Measurements from ENCODE around the gene RASAL1.

Gene RASAL1, protein sequence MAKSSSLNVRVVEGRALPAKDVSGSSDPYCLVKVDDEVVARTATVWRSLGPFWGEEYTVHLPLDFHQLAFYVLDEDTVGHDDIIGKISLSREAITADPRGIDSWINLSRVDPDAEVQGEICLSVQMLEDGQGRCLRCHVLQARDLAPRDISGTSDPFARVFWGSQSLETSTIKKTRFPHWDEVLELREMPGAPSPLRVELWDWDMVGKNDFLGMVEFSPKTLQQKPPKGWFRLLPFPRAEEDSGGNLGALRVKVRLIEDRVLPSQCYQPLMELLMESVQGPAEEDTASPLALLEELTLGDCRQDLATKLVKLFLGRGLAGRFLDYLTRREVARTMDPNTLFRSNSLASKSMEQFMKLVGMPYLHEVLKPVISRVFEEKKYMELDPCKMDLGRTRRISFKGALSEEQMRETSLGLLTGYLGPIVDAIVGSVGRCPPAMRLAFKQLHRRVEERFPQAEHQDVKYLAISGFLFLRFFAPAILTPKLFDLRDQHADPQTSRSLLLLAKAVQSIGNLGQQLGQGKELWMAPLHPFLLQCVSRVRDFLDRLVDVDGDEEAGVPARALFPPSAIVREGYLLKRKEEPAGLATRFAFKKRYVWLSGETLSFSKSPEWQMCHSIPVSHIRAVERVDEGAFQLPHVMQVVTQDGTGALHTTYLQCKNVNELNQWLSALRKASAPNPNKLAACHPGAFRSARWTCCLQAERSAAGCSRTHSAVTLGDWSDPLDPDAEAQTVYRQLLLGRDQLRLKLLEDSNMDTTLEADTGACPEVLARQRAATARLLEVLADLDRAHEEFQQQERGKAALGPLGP

DNA sequence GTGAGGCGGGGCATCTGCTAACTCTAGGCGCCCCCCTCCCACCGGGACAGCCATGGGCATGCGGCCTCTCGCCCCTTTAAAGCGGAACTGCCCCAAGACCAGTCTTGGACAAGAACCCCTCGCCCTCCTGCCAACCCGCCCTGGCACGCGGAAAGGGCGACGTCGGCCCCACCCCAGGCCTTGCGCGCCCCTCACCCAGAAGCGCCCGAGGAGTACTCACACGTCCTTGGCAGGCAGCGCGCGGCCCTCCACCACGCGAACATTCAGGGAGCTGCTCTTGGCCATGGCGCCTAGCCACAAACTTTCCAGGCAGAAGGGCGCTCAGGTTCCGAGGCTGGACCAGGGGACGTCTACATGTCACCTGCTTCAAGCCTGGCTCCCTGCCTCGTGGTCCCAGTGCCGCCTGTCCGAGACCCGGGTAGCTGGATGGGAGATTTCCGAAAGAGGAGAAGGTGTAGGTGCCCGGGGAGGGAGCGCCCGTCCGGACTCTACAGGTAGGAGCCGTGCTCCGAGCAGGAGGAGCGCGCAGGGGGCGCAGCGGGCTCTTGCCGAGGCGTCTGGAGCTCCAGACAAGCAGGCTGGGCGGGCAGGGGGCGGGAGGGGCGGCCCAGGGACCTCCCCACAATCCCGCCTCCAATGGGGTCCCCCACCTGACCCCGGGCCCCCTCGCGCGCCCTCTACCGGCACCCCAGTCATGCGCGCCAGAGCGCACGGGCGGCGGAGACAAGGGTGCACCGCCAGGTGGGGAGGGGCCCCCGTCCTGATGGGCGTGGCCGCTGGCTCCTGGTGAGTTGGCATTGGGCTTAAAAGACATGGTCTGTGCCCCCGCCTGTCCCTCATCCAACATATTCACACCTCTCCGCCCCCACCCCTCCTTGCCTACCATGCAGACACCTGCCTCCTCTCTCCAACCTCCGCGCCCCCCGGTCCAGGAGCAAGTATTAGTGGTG is at the start of gene RASAL1:
Gene RASAL1 (minus strand): TSS at position 584 of the 950 bp plus-strand sequence. CDS start 299 bp downstream, at position 285.
- peak in 34 of 51 donors; percentile 13 to 84 (median 54) for DNase-seq

DNA sequence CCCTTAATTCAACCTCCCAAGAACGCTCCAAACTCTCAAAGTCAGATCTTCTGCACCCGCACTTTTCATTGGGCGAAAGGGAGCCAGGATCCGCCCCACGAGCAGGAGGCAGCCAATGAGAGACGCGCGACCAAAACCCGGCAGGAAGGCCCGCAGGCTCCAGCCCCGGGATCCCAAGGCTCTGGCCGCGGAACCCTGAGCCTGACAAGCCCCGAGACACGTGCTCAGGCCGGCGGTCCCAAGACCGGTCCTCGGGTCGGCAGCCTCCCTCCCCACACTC is 49.3 kb upstream of the RASAL1 start:
- peak in 50 of 51 donors; percentile 46 to 92 (median 76) for DNase-seq

DNA sequence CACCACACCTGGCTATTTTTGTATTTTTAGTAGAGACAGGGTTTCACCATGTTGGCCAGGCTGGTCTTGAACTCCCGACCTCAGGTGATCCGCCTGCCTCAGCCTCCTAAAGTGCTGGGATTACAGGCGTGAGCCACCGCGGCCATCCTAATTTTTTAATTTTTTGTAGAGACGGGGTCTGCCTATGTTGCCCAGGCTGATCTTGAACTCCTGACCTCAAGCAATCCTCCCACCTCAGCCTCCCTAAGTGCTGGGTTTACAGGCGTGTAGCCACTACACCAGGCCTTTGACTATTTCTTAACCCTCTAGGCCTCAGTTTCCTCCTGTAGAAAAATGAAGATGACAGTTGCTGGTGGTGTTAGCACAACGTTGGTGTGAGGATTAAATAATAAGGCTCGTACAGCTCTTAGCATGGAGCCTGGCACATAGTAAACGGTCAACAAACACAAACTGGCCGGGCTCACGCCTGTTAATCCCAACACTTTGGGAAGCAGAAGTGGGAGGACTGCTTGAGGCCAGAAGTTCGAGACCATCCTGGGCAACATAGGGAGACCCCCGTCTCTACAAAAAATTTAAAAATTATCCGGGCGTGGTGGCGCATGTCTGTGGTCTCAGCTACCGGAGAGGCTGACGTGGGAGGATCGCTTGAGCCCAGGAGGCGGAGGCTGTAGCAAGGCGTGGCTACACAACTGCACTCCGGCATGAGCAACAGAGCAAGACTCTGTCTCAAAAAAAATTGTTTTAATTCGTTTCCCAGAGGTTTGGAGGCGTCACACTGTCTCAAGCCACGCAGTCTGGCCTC is 48.7 kb upstream of the RASAL1 start:
- no peak for DNase-seq

DNA sequence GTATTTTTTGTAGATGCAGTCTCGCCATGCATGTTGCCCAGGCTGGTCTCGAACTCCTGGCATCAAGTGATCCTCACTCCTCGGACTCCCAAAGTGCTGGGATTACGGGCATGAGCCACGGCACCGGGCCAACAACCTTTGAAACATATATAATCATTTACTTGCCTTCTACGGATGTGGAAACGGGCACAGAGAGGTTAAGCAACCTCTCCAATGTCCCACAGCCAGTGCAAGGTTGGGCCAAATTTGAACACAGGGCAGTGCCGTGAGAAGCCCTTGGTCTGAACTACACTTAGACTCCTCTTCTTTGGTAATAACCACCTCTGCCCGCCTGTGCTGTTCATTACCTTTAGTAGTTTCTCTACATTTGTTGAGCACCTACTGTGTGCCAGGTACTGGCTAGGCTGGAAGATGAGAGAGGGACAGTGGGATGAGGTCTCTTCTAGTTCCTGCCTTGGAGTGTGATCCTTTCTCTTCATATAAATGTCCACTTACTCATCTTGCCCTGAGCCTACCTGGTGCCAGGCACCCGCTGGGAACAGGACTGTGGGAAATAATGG is 47.5 kb upstream of the RASAL1 start:
- no peak for DNase-seq

DNA sequence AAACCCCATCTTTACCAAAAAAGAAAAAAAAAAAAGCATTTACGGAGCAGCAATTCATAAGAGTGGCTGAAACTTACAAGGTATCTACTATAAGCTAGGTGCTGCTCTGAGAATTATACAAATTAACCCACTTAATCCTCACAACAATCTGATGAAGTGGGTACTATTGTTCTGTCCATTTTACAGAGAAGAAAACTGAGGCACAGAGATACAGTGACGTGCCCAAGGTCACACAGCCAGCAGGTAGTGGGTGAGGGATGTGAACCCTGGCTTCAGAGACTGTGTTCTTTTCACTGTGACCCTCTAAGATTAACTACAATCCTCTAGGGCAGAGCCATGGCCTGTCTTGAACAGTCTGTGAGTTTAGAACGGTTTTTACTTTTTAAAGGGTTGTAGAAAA is 46.4 kb upstream of the RASAL1 start:
- no peak for DNase-seq

DNA sequence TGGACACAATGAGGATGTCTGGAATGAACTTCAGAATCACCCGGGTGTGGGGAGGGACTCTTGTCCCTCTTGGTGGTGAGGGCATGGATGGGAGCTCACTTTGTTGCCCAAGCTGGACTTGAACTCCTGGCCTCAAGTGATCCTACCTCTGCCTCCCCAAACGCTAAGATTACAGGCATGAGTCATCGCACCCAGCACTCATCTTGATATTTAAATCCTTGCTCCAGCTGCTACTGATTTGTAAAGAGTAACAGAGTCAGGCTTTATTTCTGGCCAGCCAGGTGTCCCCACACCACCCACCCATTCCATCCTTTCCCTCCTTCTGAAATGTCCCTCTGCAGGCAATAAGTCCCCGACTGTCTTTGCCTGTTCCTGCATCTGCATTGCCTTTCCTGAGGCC is 44.8 kb upstream of the RASAL1 start:
- no peak for DNase-seq

DNA sequence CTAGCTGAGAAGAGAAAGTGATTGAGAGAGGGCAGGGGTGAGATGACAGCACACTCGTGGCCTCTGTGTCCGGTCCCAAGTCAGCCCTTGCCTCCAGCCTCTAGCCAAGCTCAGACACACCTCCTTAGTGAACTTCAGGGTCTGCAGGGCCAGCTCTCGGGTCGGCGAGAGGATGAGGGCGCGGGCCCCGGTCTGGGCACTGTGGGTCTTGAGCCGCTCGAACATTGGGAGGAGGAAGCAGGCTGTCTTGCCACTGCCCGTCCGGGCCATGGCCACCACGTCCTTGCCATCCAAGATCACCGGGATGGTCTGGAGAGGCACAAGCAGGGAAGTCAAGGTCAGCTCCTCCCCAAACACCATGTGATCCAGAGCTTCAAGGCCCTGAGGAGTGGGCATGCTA is 43.5 kb upstream of the RASAL1 start:
- no peak for DNase-seq

DNA sequence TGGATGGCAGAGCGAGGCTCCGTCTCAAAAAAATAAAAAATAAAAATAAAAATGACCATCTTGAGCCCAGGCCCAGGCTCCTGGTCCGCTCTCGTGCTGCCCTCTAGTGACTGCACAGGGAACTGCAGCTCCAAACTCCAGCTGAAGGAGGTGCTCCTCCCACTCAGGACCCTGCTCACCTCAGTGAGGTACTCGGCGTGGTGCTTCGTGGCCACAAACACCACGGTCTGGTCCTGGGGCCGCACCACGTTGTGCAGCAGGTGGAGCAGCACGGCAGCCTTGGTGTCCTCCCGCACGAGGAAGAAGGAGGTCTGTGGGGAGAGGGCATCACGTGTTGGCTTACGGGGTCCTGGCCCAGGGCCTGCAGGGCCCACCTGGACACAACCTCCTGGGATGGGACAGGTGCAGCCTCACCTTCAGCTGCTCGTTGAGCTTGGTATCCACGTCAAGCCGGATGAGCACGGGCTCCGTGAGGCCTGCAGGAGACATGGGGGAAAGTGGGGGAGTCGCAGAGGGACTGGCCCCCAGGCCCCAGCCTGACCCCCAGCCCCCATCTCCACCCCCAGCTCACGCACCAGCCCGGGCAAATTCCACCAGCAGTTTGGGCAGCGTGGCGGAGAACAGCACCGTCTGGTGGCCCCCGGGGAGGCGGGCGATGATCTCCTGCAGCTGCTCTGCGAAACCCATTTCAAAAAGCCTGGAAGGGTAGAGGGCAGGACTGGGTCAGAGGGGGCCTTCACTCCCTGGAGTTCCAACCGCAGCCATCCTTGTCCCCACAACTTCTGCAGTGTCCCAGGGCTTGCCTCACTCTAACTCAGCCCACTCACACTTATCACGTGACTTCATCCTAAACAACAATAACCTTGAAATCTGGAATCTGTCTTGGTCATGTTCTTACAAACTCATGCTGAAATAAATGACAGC is 39.2 kb upstream of the RASAL1 start:
- DNase-seq: peak in 47 of 51 donors; percentile 6 to 85 (median 53)

DNA sequence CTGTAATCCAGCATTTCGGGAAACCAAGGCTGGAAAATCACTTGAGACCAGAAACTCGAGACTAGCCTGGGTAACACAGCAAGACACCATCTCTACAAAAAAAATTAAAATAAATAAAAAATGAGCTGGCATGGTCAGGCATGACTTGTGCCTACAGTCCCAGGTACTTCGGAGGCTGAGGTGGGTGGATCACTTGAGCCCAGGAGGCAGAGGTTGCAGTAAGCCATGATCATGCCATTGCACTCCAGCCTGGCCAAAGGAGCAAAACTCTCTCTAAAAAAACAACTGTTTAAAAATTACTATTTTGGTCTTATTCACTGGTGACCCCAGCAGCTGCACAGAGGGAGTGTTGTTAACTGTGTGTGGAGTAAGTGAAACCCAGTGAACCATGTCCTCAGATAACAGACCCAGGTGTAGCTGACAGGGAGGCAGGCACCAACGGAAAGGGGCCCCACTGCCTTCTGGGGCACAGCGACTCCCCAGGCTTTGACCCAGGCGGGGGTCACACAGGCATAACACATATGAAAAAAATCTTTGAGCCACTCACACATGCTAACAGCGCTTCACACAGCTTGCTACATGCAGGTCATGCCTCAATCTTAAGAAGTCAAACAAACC is 37.6 kb upstream of the RASAL1 start:
- no peak for DNase-seq

DNA sequence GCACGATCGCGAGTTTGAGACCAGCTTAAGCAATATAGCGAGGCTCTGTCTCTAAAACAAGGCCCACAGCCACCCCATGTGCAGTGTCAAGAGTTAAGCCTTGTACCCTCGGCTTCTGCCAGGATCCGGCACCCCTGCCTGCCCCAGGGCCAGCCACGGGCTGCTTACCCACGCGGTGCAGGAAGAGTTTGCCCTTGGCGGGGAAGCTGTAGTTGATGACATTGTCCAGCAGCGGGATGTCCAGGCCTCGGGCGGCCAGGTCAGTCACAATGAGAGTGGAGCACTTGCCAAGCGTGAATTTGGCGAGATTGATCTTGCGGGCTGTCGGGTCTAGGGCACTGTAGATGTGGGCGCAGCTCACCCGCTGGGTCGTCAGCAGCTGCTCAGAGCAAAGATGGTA is 36.6 kb upstream of the RASAL1 start:
- no peak for DNase-seq

DNA sequence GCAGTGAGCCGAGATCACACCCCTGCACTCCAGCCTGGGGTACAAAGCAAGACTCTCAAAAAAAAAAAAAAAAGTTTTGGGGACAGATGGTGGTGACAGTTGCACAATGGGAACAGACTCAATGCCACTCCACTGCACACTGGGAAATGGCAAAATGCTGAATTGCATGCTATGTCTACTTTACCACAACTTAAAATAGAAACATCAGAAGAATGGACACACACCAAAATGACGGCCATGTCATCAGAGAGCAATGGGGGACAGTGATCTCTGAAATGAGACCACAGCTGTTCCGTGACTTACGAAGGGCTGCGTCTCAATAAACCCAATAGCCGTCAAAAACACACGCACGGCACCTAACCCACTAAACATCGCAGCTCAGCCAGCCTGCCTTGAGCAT is 36.0 kb upstream of the RASAL1 start:
- no peak for DNase-seq

DNA sequence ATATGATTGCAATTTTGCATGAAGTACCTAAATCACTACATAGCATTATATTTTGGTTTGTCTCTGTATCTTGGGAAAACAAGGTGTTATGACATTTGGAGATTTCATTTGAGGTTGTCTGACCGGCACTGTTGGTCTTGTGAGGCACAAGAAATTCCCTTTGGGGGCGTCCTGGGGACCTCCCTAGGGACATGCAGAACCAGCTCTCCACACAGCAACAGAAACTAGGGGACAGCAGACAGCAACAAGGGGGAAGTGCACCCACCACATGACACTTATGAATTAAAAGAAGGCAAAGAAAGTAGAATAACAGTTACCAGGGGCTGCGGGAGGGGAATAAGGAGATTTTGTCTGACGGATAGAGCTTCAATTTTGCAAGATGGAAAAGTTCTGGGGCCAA is 35.4 kb upstream of the RASAL1 start:
- no peak for DNase-seq

DNA sequence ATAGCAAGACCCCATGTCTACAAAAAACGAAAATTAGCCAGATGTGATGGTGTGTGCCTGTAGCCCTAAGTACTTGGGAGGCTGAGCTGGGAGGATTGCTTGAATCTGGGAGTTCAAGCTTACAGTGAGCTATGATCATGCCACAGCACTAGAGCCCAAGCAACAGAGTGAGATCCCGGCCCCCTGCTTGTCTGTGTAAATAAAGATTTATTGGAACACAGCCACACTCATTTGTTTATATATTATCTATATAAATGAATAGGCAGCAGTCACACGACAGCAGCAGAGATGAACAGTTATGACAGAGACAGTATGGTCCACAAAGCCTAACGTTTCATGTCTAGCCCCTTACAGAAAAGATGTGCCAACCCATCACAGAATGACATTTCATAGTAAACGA is 34.9 kb upstream of the RASAL1 start:
- DNase-seq: no peak

DNA sequence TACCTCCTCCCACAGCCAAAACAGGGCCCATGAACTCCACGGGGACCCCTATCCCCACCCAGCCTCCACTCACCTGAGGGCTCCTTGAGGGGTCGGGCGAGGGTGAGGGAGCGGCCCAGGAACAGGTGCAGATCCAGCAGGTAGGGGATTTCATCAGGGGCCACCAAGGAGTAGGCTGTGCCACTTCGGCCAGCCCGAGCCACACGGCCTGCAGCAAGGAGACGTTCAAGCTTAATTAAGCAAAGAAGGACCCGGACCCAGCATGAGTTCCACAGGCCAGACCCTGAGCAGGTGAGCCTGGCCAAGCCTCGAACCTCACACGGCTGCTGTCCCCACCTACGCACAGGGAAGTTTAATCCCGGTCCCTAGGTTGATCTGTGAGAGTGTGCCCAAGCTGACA is 34.1 kb upstream of the RASAL1 start:
- no peak for DNase-seq

DNA sequence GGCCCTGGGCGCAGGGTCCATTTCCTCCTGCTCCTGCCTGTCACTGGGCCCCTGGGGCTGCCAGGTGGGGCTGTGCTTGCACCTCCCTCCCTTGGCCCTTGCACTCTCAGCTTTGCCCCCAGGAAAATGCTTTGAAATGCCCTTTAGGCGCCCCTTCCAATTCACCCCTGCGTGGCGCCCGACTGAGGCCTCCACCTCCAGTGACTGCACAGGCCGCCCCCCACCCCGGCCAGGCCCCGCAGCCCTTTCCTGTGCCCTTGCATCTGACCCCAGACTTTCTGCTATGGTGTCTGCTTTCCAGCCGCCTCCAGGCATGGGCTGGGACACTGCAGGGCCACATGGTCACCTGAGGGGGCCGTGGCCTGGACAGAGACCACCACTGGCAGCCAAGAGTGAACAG is 32.3 kb upstream of the RASAL1 start:
- DNase-seq: no peak

DNA sequence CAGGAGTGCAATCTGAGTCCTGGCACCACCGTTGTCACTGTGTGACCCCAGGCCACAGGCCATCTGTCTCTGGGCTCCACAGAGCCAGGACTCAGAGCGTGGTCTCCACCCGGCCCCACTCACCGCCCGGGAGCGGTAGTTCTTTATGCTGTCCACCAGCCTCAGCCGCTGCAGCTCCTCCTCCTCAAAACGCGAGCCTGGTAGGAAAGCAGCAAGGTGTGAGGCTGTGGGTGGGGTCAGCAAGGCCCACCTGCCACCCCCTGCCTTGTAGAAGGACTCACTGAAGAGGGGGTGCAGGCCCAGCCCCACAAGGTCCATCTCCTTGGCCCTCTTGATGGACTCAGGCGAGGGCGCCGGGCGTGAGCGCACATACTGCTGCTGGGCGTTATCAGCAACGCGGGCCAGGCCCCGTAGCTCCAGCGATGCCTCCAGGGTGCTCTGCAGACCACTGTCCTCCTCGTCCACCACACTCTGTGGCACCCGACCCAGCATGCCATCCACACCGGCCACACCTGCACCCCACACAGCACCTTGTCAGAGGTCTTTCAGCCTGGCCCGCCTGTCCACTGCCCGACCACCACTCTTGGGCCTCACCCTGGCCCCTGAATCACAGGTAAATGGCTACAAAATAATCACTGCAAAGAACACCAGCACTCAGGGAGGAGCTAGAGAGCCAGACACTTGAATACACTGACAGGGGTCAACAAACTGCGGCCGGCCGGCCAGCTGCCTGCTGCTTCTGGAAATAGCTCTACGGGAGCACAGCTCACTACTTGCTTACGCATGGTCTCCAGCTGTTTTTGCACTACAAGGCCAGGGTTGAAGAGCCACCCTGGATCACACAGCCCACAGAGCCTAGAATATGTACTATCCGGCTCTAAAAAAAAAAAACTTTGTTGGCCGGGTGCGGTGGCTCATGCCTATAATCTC is 30.2 kb upstream of the RASAL1 start:
- DNase-seq: no peak

DNA sequence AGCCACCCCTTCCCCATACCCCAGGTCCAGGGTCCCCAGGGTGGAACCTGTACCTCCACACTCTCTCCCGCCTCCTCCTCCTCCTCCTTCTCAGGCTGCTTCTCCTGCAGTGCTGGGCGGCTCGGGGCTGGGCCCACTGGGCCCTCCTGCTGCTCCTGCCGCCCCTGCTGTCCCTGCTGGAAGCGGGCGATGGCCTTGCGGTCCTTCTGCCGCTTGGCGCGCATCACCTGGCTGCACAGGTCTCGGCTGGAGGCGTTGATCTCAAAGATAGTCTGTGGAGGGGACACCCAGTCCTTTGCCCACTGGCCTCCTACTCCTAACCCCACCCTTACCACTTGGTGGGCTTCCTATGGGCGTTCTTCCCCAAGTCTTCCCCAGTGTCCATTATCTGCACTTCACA is 28.5 kb upstream of the RASAL1 start:
- DNase-seq: no peak

DNA sequence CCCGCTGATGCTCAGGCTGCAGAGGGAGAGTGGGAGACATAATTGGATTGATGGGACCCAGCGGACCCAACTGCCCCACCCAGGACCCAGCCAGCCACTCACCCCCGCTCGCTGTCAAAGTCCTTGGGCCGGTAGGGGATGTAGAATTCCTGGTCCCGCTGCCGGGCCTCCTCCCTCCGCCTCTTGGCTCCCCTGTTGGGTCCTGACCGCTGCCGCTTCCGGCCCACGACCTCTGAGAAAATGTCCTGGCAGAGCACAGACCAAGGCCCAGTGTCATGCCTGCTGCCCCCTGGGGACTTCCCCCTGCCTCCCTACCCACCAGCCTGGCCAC is 27.4 kb upstream of the RASAL1 start:
- DNase-seq: no peak
